HepG2 (cell line): ENCODE results near the gene ZNRD2. TPM values are rescaled to one million over a fixed set of nuclear protein-coding genes. Genes with fewer than 3 reads are reported as not detected.

Experiments used
- ARID2 ChIP-seq: sonication (generic); formaldehyde crosslinking; IDR thresholded peaks from 2 replicates; pipeline ENCODE4 v1.8.1; 2022; ENCODE audit warnings: mild to moderate bottlenecking, missing genetic modification reagents, borderline replicate concordance
- ATF7-NPFF ChIP-seq: sonication (generic); formaldehyde crosslinking; IDR thresholded peaks from 2 replicates; pipeline ENCODE4 v1.8.1; 2023; ENCODE audit warnings: mild to moderate bottlenecking, low read depth, missing genetic modification reagents, moderate library complexity
- BORCS8-MEF2B ChIP-seq: sonication (generic); formaldehyde crosslinking; IDR thresholded peaks from 2 replicates; pipeline ENCODE4 v1.8.0; 2022; ENCODE audit warnings: mild to moderate bottlenecking, missing genetic modification reagents
- GABPB1 ChIP-seq: IDR thresholded peaks from 2 replicates; pipeline ENCODE4 v1.6.1; 2016; ENCODE audit warnings: mild to moderate bottlenecking, missing genetic modification reagents, moderate library complexity, missing compliant biosample characterization
- HOXA7 ChIP-seq: sonication (generic); formaldehyde crosslinking; IDR thresholded peaks from 2 replicates; pipeline ENCODE4 v1.8.1; 2022; ENCODE audit warnings: mild to moderate bottlenecking, missing genetic modification reagents, moderate library complexity
- MED13 ChIP-seq: sonication (generic); formaldehyde crosslinking; IDR thresholded peaks from 2 replicates; pipeline ENCODE4 v1.5.0; 2020; ENCODE audit warnings: missing genetic modification reagents
- NONO ChIP-seq, 2 experiments: fragments of 450-650 bp in 1 of 2; sonication (generic) in 1 of 2; formaldehyde crosslinking in 1 of 2; IDR thresholded peaks in 1 of 2; conservative IDR thresholded peaks in 1 of 2; 2 replicates each; pipeline versions ENCODE4 v1.6.1 to v1.8.0; 2017 to 2022; ENCODE audit warnings: mild to moderate bottlenecking in 1 of 2, missing genetic modification reagents in 1 of 2, moderate library complexity in 1 of 2
- POLR2G ChIP-seq: fragments of 200-400 bp; formaldehyde crosslinking; IDR thresholded peaks from 2 replicates; pipeline ENCODE4 v1.6.1; 2018; ENCODE audit warnings: mild to moderate bottlenecking, low read depth, low read length, moderate library complexity
- SP5 ChIP-seq: IDR thresholded peaks from 2 replicates; pipeline ENCODE4 v1.6.1; 2016; ENCODE audit warnings: low read depth, borderline replicate concordance
- SRSF1 ChIP-seq: fragments of 200-400 bp; formaldehyde crosslinking; optimal IDR thresholded peaks from 2 replicates; pipeline ENCODE3; 2017; ENCODE audit warnings: mild to moderate bottlenecking, low read depth, low read length, moderate library complexity
- ZBTB7A ChIP-seq: sonication (generic); formaldehyde crosslinking; IDR thresholded peaks from 2 replicates; pipeline ENCODE4 v1.8.0; 2022; ENCODE audit warnings: mild to moderate bottlenecking, missing genetic modification reagents
- ZNF331 ChIP-seq: sonication (generic); formaldehyde crosslinking; IDR thresholded peaks from 2 replicates; pipeline ENCODE4 v1.4.0; 2020; ENCODE audit warnings: missing genetic modification reagents
- ZNF572 ChIP-seq: sonication (generic); formaldehyde crosslinking; IDR thresholded peaks from 2 replicates; pipeline ENCODE4 v1.5.1; 2020; ENCODE audit warnings: mild to moderate bottlenecking, missing genetic modification reagents
- ZNF616 ChIP-seq: sonication (generic); formaldehyde crosslinking; IDR thresholded peaks from 2 replicates; pipeline ENCODE4 v1.5.0; 2020; ENCODE audit warnings: low read depth, mild to moderate bottlenecking, missing genetic modification reagents
- ZNF792 ChIP-seq: IDR thresholded peaks from 2 replicates; pipeline ENCODE4 v1.6.1; 2016
- ZSCAN9 ChIP-seq: IDR thresholded peaks from 2 replicates; pipeline ENCODE4 v1.6.1; 2016; ENCODE audit warnings: borderline replicate concordance
- polyA plus RNA-seq, 8 experiments: library from polyadenylated mRNA; depleted of rRNA in 3 of 8; stranded (reverse) in 7 of 8; unstranded in 1 of 8; fragments of >200 nt; fragmentation: Illumina TruSeq in 4 of 8; extraction: Trizol in 4 of 8; gene quantifications; 2 replicates each; pipeline versions ENCODE4 v1.2.1 to v1.2.3, GENCODE V29; 2011 to 2016; ENCODE audit warnings: low read depth in 4 of 8, missing spikeins in 1 of 8, mixed read lengths in 1 of 8; ENCODE audit not compliant: insufficient read depth in 1 of 8
- total RNA-seq, 5 experiments: library from RNA; depleted of rRNA; stranded (reverse); fragments of >200 nt; fragmentation: Illumina TruSeq; extraction: Trizol; gene quantifications; 2 replicates each; pipeline ENCODE4 v1.2.3, GENCODE V29; 2016; ENCODE audit warnings: low read depth in 1 of 5
- TF ChIP-seq, protein P1 (sequence below): sonication (generic); formaldehyde crosslinking; conservative IDR thresholded peaks from 2 replicates; pipeline ENCODE4 v1.8.0; 2022; ENCODE audit warnings: missing genetic modification reagents
- TF ChIP-seq, protein P2 (sequence below): sonication (generic); formaldehyde crosslinking; IDR thresholded peaks from 2 replicates; pipeline ENCODE4 v1.4.0; 2020; ENCODE audit warnings: mild to moderate bottlenecking, missing genetic modification reagents
- TF ChIP-seq, protein P3 (sequence below): sonication (generic); formaldehyde crosslinking; IDR thresholded peaks from 2 replicates; pipeline ENCODE4 v1.8.0; 2022; ENCODE audit warnings: low read depth, missing genetic modification reagents
- TF ChIP-seq, protein P4 (sequence below), 2 experiments: sonication (generic) in 1 of 2; formaldehyde crosslinking in 1 of 2; IDR thresholded peaks; 2 replicates each; pipeline versions ENCODE4 v1.5.1 to v1.6.1; 2011 to 2020; ENCODE audit warnings: borderline replicate concordance in 1 of 2, low read depth in 1 of 2, low read length in 1 of 2, mild to moderate bottlenecking in 1 of 2, missing genetic modification reagents in 1 of 2, moderate library complexity in 1 of 2
- TF ChIP-seq, protein P5 (sequence below): sonication (generic); formaldehyde crosslinking; IDR thresholded peaks from 2 replicates; pipeline ENCODE4 v1.5.1; 2020; ENCODE audit warnings: missing genetic modification reagents, mild to moderate bottlenecking, borderline replicate concordance

ZNRD2 gene
- total and polyA plus RNA-seq, 2 of the 13 experiments (the other 11 are each of a cell fraction or from before 2014, with no cell fraction given), result 29.2 to 34.0 TPM

DNA sequence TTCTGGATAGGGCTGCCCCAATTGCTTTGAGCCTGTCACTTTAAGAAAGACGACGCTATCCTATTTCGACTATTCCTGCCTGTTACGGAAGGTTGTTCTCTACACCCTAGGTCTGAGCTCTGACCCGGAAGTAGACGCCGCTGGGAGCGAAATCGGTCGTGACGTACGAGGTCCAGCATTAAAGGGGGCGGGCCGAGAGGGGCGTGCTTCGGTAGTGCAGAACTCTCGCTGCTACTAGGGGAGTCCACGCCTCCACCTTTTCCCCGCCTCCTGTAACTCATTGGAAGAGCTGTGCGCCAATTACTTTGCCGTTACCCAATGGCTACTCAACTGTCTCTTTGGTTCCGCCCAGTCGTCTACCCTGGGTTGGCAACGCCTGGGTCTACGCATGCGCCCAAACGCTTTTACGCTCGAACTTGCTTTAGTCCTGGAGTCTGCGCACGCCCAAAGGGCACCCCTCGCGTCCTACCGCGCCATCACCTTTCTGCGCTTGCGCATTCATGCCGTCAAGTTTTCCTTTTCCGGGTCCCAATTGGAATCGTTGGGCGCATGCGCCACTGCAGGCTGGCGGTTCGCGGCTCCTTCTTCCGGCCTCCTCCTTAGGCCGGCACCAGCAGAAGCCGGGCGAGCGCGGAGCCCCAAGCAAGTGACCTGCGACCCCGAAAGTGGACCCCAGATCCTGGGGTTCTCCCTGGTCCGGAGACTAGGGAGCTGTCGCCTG, 45.1 kb downstream of the ZNRD2 start, which contains the start of gene PCNX3 (continued):
- TF ChIP-seq, protein P1, sequence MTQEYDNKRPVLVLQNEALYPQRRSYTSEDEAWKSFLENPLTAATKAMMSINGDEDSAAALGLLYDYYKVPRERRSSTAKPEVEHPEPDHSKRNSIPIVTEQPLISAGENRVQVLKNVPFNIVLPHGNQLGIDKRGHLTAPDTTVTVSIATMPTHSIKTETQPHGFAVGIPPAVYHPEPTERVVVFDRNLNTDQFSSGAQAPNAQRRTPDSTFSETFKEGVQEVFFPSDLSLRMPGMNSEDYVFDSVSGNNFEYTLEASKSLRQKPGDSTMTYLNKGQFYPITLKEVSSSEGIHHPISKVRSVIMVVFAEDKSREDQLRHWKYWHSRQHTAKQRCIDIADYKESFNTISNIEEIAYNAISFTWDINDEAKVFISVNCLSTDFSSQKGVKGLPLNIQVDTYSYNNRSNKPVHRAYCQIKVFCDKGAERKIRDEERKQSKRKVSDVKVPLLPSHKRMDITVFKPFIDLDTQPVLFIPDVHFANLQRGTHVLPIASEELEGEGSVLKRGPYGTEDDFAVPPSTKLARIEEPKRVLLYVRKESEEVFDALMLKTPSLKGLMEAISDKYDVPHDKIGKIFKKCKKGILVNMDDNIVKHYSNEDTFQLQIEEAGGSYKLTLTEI, result no peak
- no peak for TF ChIP-seq ATF7-NPFF (CRISPR knock-in tag)
- no peak for TF ChIP-seq SRSF1
- TF ChIP-seq ZSCAN9 (CRISPR knock-in tag), result no peak; the same call in 1 of the 2 replicates
- TF ChIP-seq, protein P2, sequence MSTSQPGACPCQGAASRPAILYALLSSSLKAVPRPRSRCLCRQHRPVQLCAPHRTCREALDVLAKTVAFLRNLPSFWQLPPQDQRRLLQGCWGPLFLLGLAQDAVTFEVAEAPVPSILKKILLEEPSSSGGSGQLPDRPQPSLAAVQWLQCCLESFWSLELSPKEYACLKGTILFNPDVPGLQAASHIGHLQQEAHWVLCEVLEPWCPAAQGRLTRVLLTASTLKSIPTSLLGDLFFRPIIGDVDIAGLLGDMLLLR, result no peak
- no peak for TF ChIP-seq ZNF792
- TF ChIP-seq ARID2 (CRISPR knock-in tag), result no peak
- peak; percentile 74 for TF ChIP-seq POLR2G
- peak; percentile 95 for TF ChIP-seq GABPB1
- TF ChIP-seq, protein P3, sequence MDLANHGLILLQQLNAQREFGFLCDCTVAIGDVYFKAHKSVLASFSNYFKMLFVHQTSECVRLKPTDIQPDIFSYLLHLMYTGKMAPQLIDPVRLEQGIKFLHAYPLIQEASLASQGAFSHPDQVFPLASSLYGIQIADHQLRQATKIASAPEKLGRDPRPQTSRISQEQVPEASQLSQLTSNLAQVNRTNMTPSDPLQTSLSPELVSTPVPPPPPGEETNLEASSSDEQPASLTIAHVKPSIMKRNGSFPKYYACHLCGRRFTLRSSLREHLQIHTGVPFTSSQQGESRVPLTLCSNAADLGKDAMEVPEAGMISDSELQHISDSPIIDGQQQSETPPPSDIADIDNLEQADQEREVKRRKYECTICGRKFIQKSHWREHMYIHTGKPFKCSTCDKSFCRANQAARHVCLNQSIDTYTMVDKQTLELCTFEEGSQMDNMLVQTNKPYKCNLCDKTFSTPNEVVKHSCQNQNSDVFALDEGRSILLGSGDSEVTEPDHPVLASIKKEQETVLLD (CRISPR knock-in tag), result peak; percentile 85; the same call in 1 of the 2 replicates
- TF ChIP-seq, protein P4, sequence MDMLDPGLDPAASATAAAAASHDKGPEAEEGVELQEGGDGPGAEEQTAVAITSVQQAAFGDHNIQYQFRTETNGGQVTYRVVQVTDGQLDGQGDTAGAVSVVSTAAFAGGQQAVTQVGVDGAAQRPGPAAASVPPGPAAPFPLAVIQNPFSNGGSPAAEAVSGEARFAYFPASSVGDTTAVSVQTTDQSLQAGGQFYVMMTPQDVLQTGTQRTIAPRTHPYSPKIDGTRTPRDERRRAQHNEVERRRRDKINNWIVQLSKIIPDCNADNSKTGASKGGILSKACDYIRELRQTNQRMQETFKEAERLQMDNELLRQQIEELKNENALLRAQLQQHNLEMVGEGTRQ (IDR thresholded peaks at IDR 0.05; ENCODE audit: low read depth, low read length), result no peak
- TF ChIP-seq, protein P4 (CRISPR knock-in tag; IDR thresholded peaks at IDR 0.05; ENCODE audit: borderline replicate concordance), result no peak; the same call in 1 of the 2 replicates
- TF ChIP-seq BORCS8-MEF2B (CRISPR knock-in tag), result peak; percentile 50; the same call in 1 of the 2 replicates
- peak; percentile 63 for TF ChIP-seq SP5 (CRISPR knock-in tag)
- TF ChIP-seq ZNF572 (CRISPR knock-in tag), result no peak
- TF ChIP-seq ZBTB7A (CRISPR knock-in tag), result no peak
- peak; percentile 11 for TF ChIP-seq ZNF331 (CRISPR knock-in tag)
- no peak for TF ChIP-seq ZNF616 (CRISPR knock-in tag)
- TF ChIP-seq MED13 (CRISPR knock-in tag), result no peak
- no peak for TF ChIP-seq HOXA7 (CRISPR knock-in tag)
- no peak for TF ChIP-seq NONO (IDR thresholded peaks at IDR 0.05)
- TF ChIP-seq NONO (CRISPR knock-in tag; conservative IDR thresholded peaks at IDR 0.05), result no peak
- TF ChIP-seq, protein P5, sequence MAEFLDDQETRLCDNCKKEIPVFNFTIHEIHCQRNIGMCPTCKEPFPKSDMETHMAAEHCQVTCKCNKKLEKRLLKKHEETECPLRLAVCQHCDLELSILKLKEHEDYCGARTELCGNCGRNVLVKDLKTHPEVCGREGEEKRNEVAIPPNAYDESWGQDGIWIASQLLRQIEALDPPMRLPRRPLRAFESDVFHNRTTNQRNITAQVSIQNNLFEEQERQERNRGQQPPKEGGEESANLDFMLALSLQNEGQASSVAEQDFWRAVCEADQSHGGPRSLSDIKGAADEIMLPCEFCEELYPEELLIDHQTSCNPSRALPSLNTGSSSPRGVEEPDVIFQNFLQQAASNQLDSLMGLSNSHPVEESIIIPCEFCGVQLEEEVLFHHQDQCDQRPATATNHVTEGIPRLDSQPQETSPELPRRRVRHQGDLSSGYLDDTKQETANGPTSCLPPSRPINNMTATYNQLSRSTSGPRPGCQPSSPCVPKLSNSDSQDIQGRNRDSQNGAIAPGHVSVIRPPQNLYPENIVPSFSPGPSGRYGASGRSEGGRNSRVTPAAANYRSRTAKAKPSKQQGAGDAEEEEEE, result no peak
